ENCODE data around the gene ERCC6L2.

ERCC6L2 gene

DNA sequence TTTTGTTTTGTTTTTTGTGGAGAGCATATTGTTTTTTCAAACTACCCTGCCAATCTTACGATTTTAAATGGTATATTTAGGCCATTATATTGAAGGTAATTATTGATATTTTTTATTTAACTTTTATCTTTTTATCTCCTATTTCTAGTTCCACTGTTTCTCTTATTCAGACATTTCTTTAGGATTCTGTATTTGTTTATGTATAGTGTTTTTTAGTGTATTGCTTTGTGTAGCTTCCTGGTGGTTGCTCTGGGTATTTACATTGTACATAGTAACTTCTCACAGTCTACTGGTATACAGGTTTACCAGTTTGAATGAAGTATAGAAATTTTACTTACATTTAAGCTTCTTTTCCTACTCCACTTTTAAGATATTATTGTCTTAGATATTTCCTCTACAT is 63.2 kb downstream of the ERCC6L2 start:
- Histone ChIP-seq H2AFZ (ENCODE audit: low read depth, low read length, severe bottlenecking) (no peak overlapping the region), H3K4me3 (ENCODE audit: insufficient read depth, low read length, poor library complexity, severe bottlenecking) (no peak overlapping the region), H3K27ac (ENCODE audit: low read depth, low read length) (no peak overlapping the region), H3K79me2 (ENCODE audit: insufficient read depth, low read length) (no peaks in the 10 kb centered on the region), H3K4me2 (ENCODE audit: low read depth, low read length, poor library complexity, severe bottlenecking) (no peak overlapping the region), H3K36me3 (ENCODE audit: low read length) (peaks cover 33% of the 10 kb centered on the region), H3K9ac (ENCODE audit: low read length) (no peak overlapping the region), H3K9me3 (ENCODE audit: insufficient read depth, low read length) (no peaks in the 10 kb centered on the region), H3K27me3 (ENCODE audit: low read length) (no peaks in the 10 kb centered on the region), H4K20me1 (ENCODE audit: low read depth, low read length) (no peaks in the 10 kb centered on the region), H3K9me2 (replicated peaks; ENCODE audit: insufficient read depth, low read length) (no peaks in the 10 kb centered on the region), H3F3A (ENCODE audit: insufficient read depth) (no peaks in the 10 kb centered on the region)
- TF ChIP-seq EZH2phosphoT487 (conservative IDR thresholded peaks at IDR 0.05; ENCODE audit: low read length), result no peak
- TF ChIP-seq, protein P1, sequence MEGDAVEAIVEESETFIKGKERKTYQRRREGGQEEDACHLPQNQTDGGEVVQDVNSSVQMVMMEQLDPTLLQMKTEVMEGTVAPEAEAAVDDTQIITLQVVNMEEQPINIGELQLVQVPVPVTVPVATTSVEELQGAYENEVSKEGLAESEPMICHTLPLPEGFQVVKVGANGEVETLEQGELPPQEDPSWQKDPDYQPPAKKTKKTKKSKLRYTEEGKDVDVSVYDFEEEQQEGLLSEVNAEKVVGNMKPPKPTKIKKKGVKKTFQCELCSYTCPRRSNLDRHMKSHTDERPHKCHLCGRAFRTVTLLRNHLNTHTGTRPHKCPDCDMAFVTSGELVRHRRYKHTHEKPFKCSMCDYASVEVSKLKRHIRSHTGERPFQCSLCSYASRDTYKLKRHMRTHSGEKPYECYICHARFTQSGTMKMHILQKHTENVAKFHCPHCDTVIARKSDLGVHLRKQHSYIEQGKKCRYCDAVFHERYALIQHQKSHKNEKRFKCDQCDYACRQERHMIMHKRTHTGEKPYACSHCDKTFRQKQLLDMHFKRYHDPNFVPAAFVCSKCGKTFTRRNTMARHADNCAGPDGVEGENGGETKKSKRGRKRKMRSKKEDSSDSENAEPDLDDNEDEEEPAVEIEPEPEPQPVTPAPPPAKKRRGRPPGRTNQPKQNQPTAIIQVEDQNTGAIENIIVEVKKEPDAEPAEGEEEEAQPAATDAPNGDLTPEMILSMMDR (IDR thresholded peaks at IDR 0.05; ENCODE audit: insufficient read depth, low read length, poor library complexity, severe bottlenecking), result no peak

DNA sequence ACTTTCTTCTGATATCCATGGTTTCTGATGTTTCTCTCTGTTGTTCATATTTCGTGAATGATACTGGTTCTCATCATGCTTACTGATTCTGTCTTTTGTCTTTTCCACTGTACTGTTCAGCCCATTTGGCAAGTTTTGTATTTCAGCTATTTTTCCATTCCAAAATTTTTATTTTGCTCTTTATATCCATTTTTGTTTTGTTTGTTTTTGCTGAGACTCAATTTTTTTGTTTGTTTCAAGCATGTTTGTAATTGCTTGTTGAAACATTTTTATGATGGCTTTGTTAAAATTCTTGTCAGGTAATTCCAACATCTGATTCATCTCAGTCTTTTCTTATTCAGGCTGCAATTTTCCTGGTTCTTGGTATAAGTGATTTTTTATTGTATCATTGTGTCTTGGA is 64.0 kb downstream of the ERCC6L2 start:
- Histone ChIP-seq H3K4me2 (ENCODE audit: low read depth, low read length, poor library complexity, severe bottlenecking) (no peak overlapping the region), H3K9me2 (replicated peaks; ENCODE audit: insufficient read depth, low read length) (no peaks in the 10 kb centered on the region), H2AFZ (ENCODE audit: low read depth, low read length, severe bottlenecking) (no peak overlapping the region), H3K4me3 (ENCODE audit: insufficient read depth, low read length, poor library complexity, severe bottlenecking) (no peak overlapping the region), H3K9me3 (ENCODE audit: insufficient read depth, low read length) (no peaks in the 10 kb centered on the region), H4K20me1 (ENCODE audit: low read depth, low read length) (no peaks in the 10 kb centered on the region), H3K27me3 (ENCODE audit: low read length) (no peaks in the 10 kb centered on the region), H3K36me3 (ENCODE audit: low read length) (peaks cover 35% of the 10 kb centered on the region), H3K79me2 (ENCODE audit: insufficient read depth, low read length) (no peaks in the 10 kb centered on the region), H3K9ac (ENCODE audit: low read length) (no peak overlapping the region), H3K27ac (ENCODE audit: low read depth, low read length) (no peak overlapping the region), H3F3A (ENCODE audit: insufficient read depth) (no peaks in the 10 kb centered on the region)
- no peak for TF ChIP-seq EZH2phosphoT487 (conservative IDR thresholded peaks at IDR 0.05; ENCODE audit: low read length)
- TF ChIP-seq, protein P1 (IDR thresholded peaks at IDR 0.05; ENCODE audit: insufficient read depth, low read length, poor library complexity, severe bottlenecking), result no peak

DNA sequence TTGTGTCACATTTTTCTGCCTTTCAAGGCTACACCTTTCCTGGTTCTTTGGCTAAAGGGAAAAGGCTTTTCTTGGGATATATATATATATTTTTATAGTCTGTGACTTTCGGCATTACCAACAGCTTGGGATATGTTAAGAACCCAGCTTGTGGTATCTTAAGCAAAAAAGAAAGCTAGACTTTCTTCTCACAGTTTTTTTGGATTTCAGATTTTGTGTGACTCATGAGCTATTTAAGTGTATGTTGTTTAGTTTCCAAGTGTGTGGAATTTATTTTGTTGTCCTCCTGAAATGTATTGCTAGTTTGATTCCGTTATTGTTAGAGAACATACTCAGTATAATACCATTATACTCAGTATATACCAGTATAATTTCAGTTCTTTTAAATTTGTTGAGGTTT is 64.8 kb downstream of the ERCC6L2 start:
- H3F3A ChIP-seq (ENCODE audit: insufficient read depth), result no peaks in the 10 kb centered on the region
- no peak overlapping the region for H3K4me2 ChIP-seq (ENCODE audit: low read depth, low read length, poor library complexity, severe bottlenecking)
- H3K9me3 ChIP-seq (ENCODE audit: insufficient read depth, low read length), result no peaks in the 10 kb centered on the region
- no peaks in the 10 kb centered on the region for H3K9me2 ChIP-seq (replicated peaks; ENCODE audit: insufficient read depth, low read length)
- H3K27me3 ChIP-seq (ENCODE audit: low read length), result no peaks in the 10 kb centered on the region
- TF ChIP-seq, protein P1 (IDR thresholded peaks at IDR 0.05; ENCODE audit: insufficient read depth, low read length, poor library complexity, severe bottlenecking), result no peak
- TF ChIP-seq EZH2phosphoT487 (conservative IDR thresholded peaks at IDR 0.05; ENCODE audit: low read length), result no peak
- no peak overlapping the region for H3K27ac ChIP-seq (ENCODE audit: low read depth, low read length)
- H3K9ac ChIP-seq (ENCODE audit: low read length), result no peak overlapping the region
- H3K36me3 ChIP-seq (ENCODE audit: low read length), result peaks cover 35% of the 10 kb centered on the region
- no peaks in the 10 kb centered on the region for H3K79me2 ChIP-seq (ENCODE audit: insufficient read depth, low read length)
- H3K4me3 ChIP-seq (ENCODE audit: insufficient read depth, low read length, poor library complexity, severe bottlenecking), result no peak overlapping the region
- H4K20me1 ChIP-seq (ENCODE audit: low read depth, low read length), result no peaks in the 10 kb centered on the region
- no peak overlapping the region for H2AFZ ChIP-seq (ENCODE audit: low read depth, low read length, severe bottlenecking)

All from SU-DHL-6 (cell line).